Superior temporal gyrus (tissue), 1 donor: Measurements from ENCODE around the gene HOXC9.
A peak's percentile ranks its signal among the peaks of the same experiment; 100 is the strongest.

Experiments used
- DNase-seq: peaks from one replicate; pipeline ENCODE4 v3.0.0-alpha.2; 2016; ENCODE audit errors: extremely low spot score

HOXC9 gene

GRCh38 chr12:54027442-54027786, 27.5 kb downstream of the HOXC9 start:
- DNase-seq, result no peak

- no peak for DNase-seq
Measured at GRCh38 chr12:54028314-54029201, 28.6 kb downstream of the HOXC9 start, which contains the start of gene HOXC6. HOXC6 (plus strand) TSS chr12:54028440; CDS start chr12:54028522, 82 bp downstream.

GRCh38 chr12:54029529-54030441, 29.8 kb downstream of the HOXC9 start:
- DNase-seq, result no peak

GRCh38 chr12:54030442-54030801, 30.5 kb downstream of the HOXC9 start:
- DNase-seq, result no peak

GRCh38 chr12:54030889-54031471, 31.0 kb downstream of the HOXC9 start:
- DNase-seq, result no peak

- no peak for DNase-seq
Measured at GRCh38 chr12:54031480-54031879, 31.5 kb downstream of the HOXC9 start.

- no peak for DNase-seq
Measured at GRCh38 chr12:54032086-54032619, 32.2 kb downstream of the HOXC9 start.

- peak; percentile 48 for DNase-seq
Measured at GRCh38 chr12:54032627-54033100, 32.7 kb downstream of the HOXC9 start, which contains the start of gene HOXC5. HOXC5 (plus strand) TSS chr12:54033050; CDS start chr12:54033123, 73 bp downstream.

GRCh38 chr12:54033106-54033979, 33.4 kb downstream of the HOXC9 start:
- no peak for DNase-seq

GRCh38 chr12:54033980-54034784, 34.2 kb downstream of the HOXC9 start:
- DNase-seq, result no peak

- DNase-seq, result no peak
Measured at GRCh38 chr12:54034785-54035310, 34.9 kb downstream of the HOXC9 start.

- DNase-seq, result no peak
Measured at GRCh38 chr12:54035568-54036264, 35.8 kb downstream of the HOXC9 start.

GRCh38 chr12:54036620-54037359, 36.8 kb downstream of the HOXC9 start:
- no peak for DNase-seq

- DNase-seq, result no peak
Measured at GRCh38 chr12:54037360-54038283, 37.7 kb downstream of the HOXC9 start.

GRCh38 chr12:54038284-54038870, 38.4 kb downstream of the HOXC9 start:
- DNase-seq, result no peak

GRCh38 chr12:54038871-54039414, 39.0 kb downstream of the HOXC9 start:
- no peak for DNase-seq
